ENCODE measurements around the gene SPAG5.

Gene SPAG5

GRCh38 chr17:28547096-28547622, 51.7 kb downstream of the SPAG5 start:
- Mint-ChIP-seq H3K4me3 (peak overlapping the region in 1 of 2 donors; percentile 48), H3K27ac (no peak overlapping the region), H3K4me1 (peaks cover 50% of the 10 kb centered on the region), H3K9me3 (no peaks in the 10 kb centered on the region), H3K27me3 (no peaks in the 10 kb centered on the region)
- no peak for ATAC-seq
- DNase-seq = no peak

DNA sequence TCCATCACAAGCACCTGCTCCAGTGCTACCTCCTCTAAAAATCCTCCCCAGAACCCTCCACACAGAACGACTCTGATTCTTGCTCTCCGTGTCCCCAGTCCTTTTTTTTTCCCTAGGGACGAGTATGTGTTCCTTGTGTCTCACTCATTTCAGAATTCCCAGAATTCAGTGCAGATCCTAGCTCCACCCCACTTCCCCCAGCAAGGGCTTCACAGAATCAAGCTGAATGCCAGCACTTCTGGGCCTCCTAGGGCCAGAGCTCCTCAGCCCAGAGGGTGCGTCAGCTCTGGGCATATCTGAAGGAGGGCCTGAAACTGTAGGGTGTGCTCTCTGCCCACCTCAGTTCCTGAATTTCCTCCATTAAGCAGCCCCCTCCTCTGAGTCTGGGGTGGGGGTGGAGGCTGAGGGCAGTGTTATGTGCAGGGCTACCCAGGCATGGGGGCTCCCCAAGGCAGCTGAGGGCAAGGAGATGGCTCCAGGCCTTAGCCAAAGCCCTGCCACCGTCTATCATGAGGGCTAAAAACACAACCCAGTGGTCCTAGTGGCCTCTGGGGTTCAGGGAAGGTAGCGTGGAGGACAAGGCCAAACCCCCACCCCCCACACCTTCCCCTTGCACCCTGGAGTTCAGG, 52.9 kb downstream of the SPAG5 start:
- Mint-ChIP-seq H3K27ac (no peak overlapping the region), H3K4me3 (no peak overlapping the region), H3K4me1 (peaks cover 38% of the 10 kb centered on the region), H3K27me3 (no peaks in the 10 kb centered on the region), H3K9me3 (no peaks in the 10 kb centered on the region)
- ATAC-seq (no peak), DNase-seq (no peak)

DNA sequence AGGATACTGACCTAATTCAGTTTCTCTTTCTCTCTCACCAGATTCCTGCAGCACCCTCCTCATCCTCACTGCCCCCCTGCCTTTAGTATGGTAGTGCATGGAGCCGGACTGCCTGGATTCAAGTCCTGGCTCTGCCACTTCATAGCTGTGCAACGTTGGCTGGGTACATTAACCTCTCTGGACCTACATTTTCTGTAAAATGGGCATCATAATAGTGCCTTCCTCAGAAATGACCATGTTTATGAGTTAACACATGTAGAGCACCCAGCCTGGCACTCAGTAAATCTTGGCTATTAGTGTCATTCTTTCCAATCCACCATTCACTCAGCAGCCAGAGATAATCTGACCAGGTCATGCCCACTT, 53.7 kb downstream of the SPAG5 start:
- Mint-ChIP-seq H3K4me3 (no peak overlapping the region), H3K27me3 (no peaks in the 10 kb centered on the region), H3K9me3 (no peaks in the 10 kb centered on the region), H3K4me1 (peaks cover 30% of the 10 kb centered on the region), H3K27ac (no peak overlapping the region)
- DNase-seq = no peak
- no peak for ATAC-seq

DNA sequence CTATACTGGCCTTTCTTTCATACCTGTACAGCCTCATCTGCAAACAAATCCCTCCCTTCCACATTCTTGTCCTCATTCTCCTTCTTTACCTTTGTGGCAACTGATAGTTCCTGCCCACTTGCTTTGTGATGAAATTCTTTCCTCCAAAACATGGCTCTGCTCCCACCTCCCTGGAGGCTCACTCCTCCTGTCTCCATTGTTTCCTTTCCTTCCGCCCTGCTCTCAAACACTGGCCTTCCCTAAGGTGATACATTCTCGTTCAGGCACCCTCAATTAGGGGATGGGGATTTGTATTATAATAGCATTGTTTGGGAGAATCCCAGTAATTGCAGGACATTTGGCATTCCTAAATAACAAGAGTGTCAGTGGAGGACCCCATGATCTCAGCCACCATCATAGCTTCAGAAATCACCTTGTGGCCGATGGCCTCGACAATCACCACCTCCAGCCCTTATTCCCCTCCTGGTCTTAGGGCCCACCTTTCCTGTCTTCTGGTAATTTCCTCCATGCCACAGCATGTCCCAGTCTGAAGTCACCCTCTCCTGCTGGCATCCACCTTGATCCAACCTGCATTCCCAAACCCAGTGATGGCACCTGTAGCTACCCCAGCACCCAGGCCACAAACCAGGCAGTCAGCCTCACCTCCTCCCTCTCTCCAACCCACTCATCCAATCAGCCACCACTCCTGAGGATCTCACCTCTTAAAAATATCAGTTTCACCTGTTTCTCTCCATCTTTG, 54.3 kb downstream of the SPAG5 start:
- H3K9me3 Mint-ChIP-seq = no peaks in the 10 kb centered on the region
- DNase-seq (no peak), ATAC-seq (no peak)
- no peak overlapping the region for H3K4me3 Mint-ChIP-seq
- no peaks in the 10 kb centered on the region for H3K27me3 Mint-ChIP-seq
- H3K4me1 Mint-ChIP-seq = peaks cover 24% of the 10 kb centered on the region
- H3K27ac Mint-ChIP-seq = no peak overlapping the region

DNA sequence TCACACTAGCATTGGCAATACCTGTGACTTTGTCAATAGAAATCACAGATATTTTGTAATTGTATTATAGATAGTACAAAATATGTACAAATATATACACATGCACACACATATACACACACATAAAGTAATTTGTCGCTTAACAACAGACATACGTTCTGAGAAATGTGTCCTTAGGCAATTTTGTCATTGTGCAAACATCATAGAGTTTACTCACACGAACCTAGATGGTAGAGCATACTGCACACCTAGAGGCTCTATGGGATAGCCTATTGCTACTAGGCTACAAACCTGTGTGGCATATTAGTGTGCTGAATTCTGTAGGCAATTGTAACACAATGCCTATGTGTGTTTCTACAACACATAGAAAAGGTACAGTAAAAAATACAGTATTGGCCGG, 57.4 kb downstream of the SPAG5 start:
- no peak for ATAC-seq
- Mint-ChIP-seq H3K9me3 (no peaks in the 10 kb centered on the region), H3K4me1 (no peaks in the 10 kb centered on the region), H3K27me3 (no peaks in the 10 kb centered on the region), H3K27ac (no peak overlapping the region), H3K4me3 (no peak overlapping the region)
- DNase-seq = no peak

GRCh38 chr17:28540231-28540630, 58.6 kb downstream of the SPAG5 start:
- no peak for ATAC-seq
- DNase-seq = no peak
- Mint-ChIP-seq H3K4me3 (no peak overlapping the region), H3K27ac (no peak overlapping the region), H3K27me3 (no peaks in the 10 kb centered on the region), H3K4me1 (no peaks in the 10 kb centered on the region), H3K9me3 (no peaks in the 10 kb centered on the region)

GRCh38 chr17:28538296-28538895, 60.4 kb downstream of the SPAG5 start:
- ATAC-seq = no peak
- Mint-ChIP-seq H3K4me3 (no peak overlapping the region), H3K27me3 (no peaks in the 10 kb centered on the region), H3K9me3 (no peaks in the 10 kb centered on the region), H3K4me1 (no peaks in the 10 kb centered on the region), H3K27ac (no peak overlapping the region)
- DNase-seq = no peak

GRCh38 chr17:28537219-28537610, 61.6 kb downstream of the SPAG5 start:
- peak; percentile 19 for ATAC-seq
- H3K4me3 Mint-ChIP-seq = no peak overlapping the region
- H3K27me3 Mint-ChIP-seq = no peaks in the 10 kb centered on the region
- H3K27ac Mint-ChIP-seq = no peak overlapping the region
- DNase-seq = no peak
- H3K9me3 Mint-ChIP-seq = no peaks in the 10 kb centered on the region
- no peaks in the 10 kb centered on the region for H3K4me1 Mint-ChIP-seq

DNA sequence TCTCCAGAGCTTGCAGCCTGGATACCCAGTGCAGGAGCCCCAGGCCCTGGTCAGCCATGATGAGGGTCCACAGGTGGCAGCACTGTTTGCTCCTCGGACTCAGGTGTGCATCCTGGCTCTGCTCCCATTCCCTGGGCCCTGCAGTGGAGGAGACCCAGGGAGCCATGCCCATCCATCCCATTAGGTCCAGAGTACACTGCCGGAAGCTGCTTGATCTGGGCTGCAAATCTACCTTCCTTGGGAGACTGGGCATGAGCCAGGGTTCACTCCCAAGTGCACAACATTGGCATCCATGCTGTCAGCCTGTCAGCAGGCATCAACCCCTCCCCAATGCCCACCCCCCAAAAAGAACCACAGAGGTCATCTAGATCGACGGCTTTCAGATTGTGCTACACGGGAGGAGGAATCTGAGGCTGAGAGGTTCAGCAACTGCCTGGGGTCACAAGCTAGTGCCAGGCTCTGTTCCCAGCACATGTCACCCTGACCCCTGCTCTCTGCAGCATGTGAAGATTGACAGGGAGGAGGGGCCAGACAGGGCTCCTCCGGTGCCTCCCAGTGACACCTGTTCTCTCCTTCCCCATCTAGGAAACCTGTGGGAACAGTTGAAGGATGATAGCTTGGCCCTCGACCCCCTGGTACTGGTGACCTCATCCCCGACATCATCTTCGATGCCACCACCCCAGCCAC, 62.1 kb downstream of the SPAG5 start:
- no peak for ATAC-seq
- no peaks in the 10 kb centered on the region for H3K9me3 Mint-ChIP-seq
- no peaks in the 10 kb centered on the region for H3K27me3 Mint-ChIP-seq
- H3K27ac Mint-ChIP-seq = no peak overlapping the region
- H3K4me3 Mint-ChIP-seq = no peak overlapping the region
- no peak for DNase-seq
- H3K4me1 Mint-ChIP-seq = no peaks in the 10 kb centered on the region

DNA sequence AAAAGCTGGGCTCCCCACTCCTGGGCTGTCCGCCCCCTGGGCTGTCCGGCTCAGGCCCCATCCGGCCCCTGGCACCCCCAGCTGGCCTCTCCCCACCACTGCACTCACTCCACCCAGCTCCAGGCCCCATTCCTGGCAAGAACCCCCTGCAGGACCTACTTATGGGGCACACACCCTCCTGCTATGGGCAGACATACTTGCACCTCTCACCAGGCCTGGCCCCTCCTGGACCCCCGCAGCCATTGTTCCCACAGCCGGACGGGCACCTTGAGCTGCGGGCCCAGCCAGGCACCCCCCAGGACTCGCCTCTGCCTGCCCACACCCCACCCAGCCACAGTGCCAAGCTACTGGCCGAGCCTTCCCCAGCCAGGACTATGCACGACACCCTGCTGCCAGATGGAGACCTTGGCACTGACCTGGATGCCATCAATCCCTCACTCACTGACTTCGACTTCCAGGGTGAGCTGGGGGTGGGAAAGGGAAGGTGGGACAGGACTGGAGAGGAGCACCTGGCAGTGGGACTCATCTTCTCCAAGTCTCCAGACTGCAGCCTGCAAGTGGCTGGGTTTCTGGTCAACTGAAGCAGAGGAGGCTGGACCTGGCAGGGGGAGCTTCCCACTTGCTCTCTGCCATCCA, 64.0 kb downstream of the SPAG5 start:
- Mint-ChIP-seq H3K27ac (no peak overlapping the region), H3K4me1 (no peaks in the 10 kb centered on the region), H3K4me3 (no peak overlapping the region), H3K9me3 (no peaks in the 10 kb centered on the region), H3K27me3 (no peaks in the 10 kb centered on the region)
- DNase-seq (no peak), ATAC-seq (no peak)

- DNase-seq = no peak
- Mint-ChIP-seq H3K9me3 (no peaks in the 10 kb centered on the region), H3K4me1 (no peaks in the 10 kb centered on the region), H3K27ac (peak overlapping the region in 1 of 2 donors; percentile 16), H3K27me3 (no peaks in the 10 kb centered on the region), H3K4me3 (no peak overlapping the region)
- no peak for ATAC-seq
These were observed 65.6 kb downstream of the SPAG5 start for GRCh38 chr17:28533091-28533807.

DNA sequence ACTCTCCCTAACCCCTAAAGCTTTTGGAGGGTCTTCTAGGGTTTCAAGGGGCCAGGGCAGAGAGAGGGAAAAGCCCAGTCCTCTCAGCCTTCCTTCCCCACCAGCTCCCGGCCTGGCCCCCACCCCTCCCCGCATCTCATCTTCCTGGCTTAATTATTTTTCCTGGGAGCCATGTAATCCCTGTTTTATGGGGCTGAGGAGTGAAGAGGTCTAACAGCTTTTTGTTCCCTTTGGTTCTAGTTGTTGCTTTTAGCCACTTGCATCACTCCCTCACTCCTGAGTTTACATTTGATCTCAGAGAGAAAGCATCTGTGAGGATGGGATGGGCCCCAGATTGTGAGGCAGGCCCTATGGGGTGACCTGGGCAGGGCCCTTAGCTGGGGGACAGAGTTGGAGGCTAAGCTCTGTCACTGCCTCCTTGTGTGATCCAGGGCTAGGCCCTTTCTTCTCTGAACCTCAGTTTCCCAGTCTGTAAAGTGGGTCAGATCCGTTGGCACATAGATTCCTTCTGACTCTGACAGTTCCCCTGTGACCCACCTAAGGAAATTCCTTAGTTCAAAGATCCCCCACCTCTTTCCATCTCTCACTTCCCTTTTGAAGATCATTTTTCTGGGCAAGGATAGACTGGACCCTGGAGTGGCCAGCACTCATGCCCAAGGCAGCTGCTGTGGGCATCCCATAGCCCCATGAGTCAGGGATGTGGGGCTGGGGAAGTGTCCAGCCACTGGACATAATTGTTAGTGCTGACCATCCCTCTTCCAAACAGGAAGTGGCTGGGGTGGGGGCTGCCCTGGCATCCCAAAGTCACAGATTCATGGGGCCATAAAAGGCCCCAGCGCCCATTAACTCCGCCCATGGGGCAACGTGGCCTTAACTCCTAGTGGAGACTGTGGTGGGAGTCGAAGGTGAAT, 66.5 kb downstream of the SPAG5 start:
- Mint-ChIP-seq H3K4me1 (no peaks in the 10 kb centered on the region), H3K27ac (no peak overlapping the region), H3K9me3 (no peaks in the 10 kb centered on the region), H3K27me3 (no peaks in the 10 kb centered on the region), H3K4me3 (no peak overlapping the region)
- no peak for DNase-seq
- ATAC-seq = no peak

GRCh38 chr17:28530926-28531325, 67.9 kb downstream of the SPAG5 start:
- no peaks in the 10 kb centered on the region for H3K4me1 Mint-ChIP-seq
- H3K27me3 Mint-ChIP-seq = no peaks in the 10 kb centered on the region
- no peak overlapping the region for H3K27ac Mint-ChIP-seq
- H3K4me3 Mint-ChIP-seq = no peak overlapping the region
- DNase-seq (no peak), ATAC-seq (no peak)
- no peaks in the 10 kb centered on the region for H3K9me3 Mint-ChIP-seq

GRCh38 chr17:28530250-28530649, 68.6 kb downstream of the SPAG5 start:
- Mint-ChIP-seq H3K4me3 (no peak overlapping the region), H3K9me3 (no peaks in the 10 kb centered on the region), H3K27ac (no peak overlapping the region), H3K4me1 (no peaks in the 10 kb centered on the region), H3K27me3 (no peaks in the 10 kb centered on the region)
- ATAC-seq (no peak), DNase-seq (no peak)

Data from stimulated activated naive CD8-positive, alpha-beta T cell treated with anti-CD3 and anti-CD28 coated beads, Interleukin-15, amount 100 ng/mL, for 72 hours (primary cell).